Measurements from ENCODE around the gene PRELP. TPM values are rescaled to one million over a fixed set of nuclear protein-coding genes. Genes with fewer than 3 reads are reported as not detected.

The PRELP gene
- total RNA-seq, 4 donors from 2014 or later: 67.3 to 115 (median 83.2) TPM

GRCh38 chr1:203511930-203512329, 36.3 kb downstream of the PRELP start:
- DNase-seq (ENCODE audit: low spot score) (no peak), ATAC-seq (ENCODE audit: low FRiP score) (no peak)
- TF ChIP-seq, protein P1, sequence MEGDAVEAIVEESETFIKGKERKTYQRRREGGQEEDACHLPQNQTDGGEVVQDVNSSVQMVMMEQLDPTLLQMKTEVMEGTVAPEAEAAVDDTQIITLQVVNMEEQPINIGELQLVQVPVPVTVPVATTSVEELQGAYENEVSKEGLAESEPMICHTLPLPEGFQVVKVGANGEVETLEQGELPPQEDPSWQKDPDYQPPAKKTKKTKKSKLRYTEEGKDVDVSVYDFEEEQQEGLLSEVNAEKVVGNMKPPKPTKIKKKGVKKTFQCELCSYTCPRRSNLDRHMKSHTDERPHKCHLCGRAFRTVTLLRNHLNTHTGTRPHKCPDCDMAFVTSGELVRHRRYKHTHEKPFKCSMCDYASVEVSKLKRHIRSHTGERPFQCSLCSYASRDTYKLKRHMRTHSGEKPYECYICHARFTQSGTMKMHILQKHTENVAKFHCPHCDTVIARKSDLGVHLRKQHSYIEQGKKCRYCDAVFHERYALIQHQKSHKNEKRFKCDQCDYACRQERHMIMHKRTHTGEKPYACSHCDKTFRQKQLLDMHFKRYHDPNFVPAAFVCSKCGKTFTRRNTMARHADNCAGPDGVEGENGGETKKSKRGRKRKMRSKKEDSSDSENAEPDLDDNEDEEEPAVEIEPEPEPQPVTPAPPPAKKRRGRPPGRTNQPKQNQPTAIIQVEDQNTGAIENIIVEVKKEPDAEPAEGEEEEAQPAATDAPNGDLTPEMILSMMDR (IDR thresholded peaks at IDR 0.05): no peak

DNA sequence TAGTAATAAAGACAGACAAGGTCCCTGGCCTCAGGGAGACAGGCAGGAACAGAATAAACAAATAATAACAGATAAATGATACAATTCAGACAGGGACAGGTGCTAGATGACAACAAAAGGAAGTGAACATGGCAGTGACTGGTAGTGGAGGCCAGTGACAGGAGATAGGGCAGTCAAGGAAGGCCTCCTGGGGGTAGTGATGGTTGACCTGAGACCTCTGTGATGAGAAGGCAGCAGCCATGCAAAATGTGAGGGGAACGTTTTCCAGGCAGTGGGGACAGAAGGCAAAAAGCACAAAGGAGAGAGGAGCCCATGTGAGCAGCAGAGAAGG, 36.9 kb downstream of the PRELP start:
- no peak for DNase-seq (ENCODE audit: low spot score)
- no peak for ATAC-seq (ENCODE audit: low FRiP score)
- TF ChIP-seq, protein P1 (IDR thresholded peaks at IDR 0.05): no peak

- TF ChIP-seq, protein P1 (IDR thresholded peaks at IDR 0.05): no peak
- no peak for DNase-seq (ENCODE audit: low spot score)
- peak; percentile 71 for ATAC-seq (ENCODE audit: low FRiP score)
These were observed 37.4 kb downstream of the PRELP start for GRCh38 chr1:203512848-203513584.

- ATAC-seq (ENCODE audit: low FRiP score) (no peak), DNase-seq (ENCODE audit: low spot score) (no peak)
- TF ChIP-seq, protein P1 (IDR thresholded peaks at IDR 0.05): no peak
These were observed 38.0 kb downstream of the PRELP start for GRCh38 chr1:203513585-203514031.

GRCh38 chr1:203516184-203516583, 40.6 kb downstream of the PRELP start:
- TF ChIP-seq, protein P1 (IDR thresholded peaks at IDR 0.05): no peak
- no peak for DNase-seq (ENCODE audit: low spot score)

GRCh38 chr1:203516906-203517305, 41.3 kb downstream of the PRELP start:
- ATAC-seq (ENCODE audit: low FRiP score): no peak
- TF ChIP-seq, protein P1 (IDR thresholded peaks at IDR 0.05): no peak

More at GRCh38 chr1:203516184-203516583, 40.6 kb downstream of the PRELP start:
- no peak for ATAC-seq (ENCODE audit: low FRiP score)

More at GRCh38 chr1:203516906-203517305, 41.3 kb downstream of the PRELP start:
- no peak for DNase-seq (ENCODE audit: low spot score)

Data from omental fat pad (tissue), 4 donors.